ENCODE results near the gene RPL7A.

Gene RPL7A

GRCh38 chr9:133347515-133347984 lies 468 bp upstream of the RPL7A start:
- DNase-seq (ENCODE audit: low read depth) = peak; percentile 45

GRCh38 chr9:133348718-133349573 lies 928 bp downstream of the RPL7A start:
- DNase-seq (ENCODE audit: low read depth) = peak; percentile 15

- no peak for DNase-seq (ENCODE audit: low read depth)
Observed at GRCh38 chr9:133349965-133350616, 2.1 kb downstream of the RPL7A start.

GRCh38 chr9:133351526-133351907 lies 3.5 kb downstream of the RPL7A start:
- no peak for DNase-seq (ENCODE audit: low read depth)

GRCh38 chr9:133351908-133352634 lies 4.1 kb downstream of the RPL7A start:
- DNase-seq (ENCODE audit: low read depth) = peak; percentile 68

- DNase-seq (ENCODE audit: low read depth) = no peak
Observed at GRCh38 chr9:133352635-133353340, 4.8 kb downstream of the RPL7A start.

GRCh38 chr9:133353548-133353947 lies 5.5 kb downstream of the RPL7A start:
- no peak for DNase-seq (ENCODE audit: low read depth)

GRCh38 chr9:133354766-133355165 lies 6.7 kb downstream of the RPL7A start:
- no peak for DNase-seq (ENCODE audit: low read depth)

- DNase-seq (ENCODE audit: low read depth) = peak; percentile 28
Observed at GRCh38 chr9:133355881-133356357, 7.9 kb downstream of the RPL7A start.

- peak; percentile 82 for DNase-seq (ENCODE audit: low read depth)
Observed at GRCh38 chr9:133356391-133357091, 8.5 kb downstream of the RPL7A start, which contains the start of the genes SURF1 and SURF2. SURF1 (minus strand) TSS chr9:133356487; CDS start chr9:133356453, 34 bp downstream. SURF2 (plus strand) TSS chr9:133356550; CDS start chr9:133356593, 43 bp downstream.

GRCh38 chr9:133357656-133358055 lies 9.6 kb downstream of the RPL7A start:
- no peak for DNase-seq (ENCODE audit: low read depth)

- DNase-seq (ENCODE audit: low read depth) = peak; percentile 30
Observed at GRCh38 chr9:133359399-133360175, 11.6 kb downstream of the RPL7A start.

GRCh38 chr9:133360400-133361393 lies 12.7 kb downstream of the RPL7A start:
- no peak for DNase-seq (ENCODE audit: low read depth)

- DNase-seq (ENCODE audit: low read depth) = no peak
Observed at GRCh38 chr9:133361507-133362092, 13.6 kb downstream of the RPL7A start.

GRCh38 chr9:133362359-133363044 lies 14.5 kb downstream of the RPL7A start:
- peak; percentile 18 for DNase-seq (ENCODE audit: low read depth)

GRCh38 chr9:133366435-133366834 lies 18.4 kb downstream of the RPL7A start:
- DNase-seq (ENCODE audit: low read depth) = no peak

- no peak for DNase-seq (ENCODE audit: low read depth)
Observed at GRCh38 chr9:133367221-133367620, 19.2 kb downstream of the RPL7A start.

GRCh38 chr9:133367778-133368177 lies 19.8 kb downstream of the RPL7A start:
- no peak for DNase-seq (ENCODE audit: low read depth)
